DLD1 (cell line): ENCODE results near the gene DDX18.
"Not testable (repeated sequence)": the region's sequence is repeated elsewhere in the genome, so short reads cannot be mapped to it uniquely, and the experiment has no call there.

Experiments
- in situ Hi-C: cut with HindIII; loops from 2 replicates; pipeline ENCODE4 v1.10.0; 2017; ENCODE audit warnings: low sequenced_read_pairs

Gene DDX18

DNA sequence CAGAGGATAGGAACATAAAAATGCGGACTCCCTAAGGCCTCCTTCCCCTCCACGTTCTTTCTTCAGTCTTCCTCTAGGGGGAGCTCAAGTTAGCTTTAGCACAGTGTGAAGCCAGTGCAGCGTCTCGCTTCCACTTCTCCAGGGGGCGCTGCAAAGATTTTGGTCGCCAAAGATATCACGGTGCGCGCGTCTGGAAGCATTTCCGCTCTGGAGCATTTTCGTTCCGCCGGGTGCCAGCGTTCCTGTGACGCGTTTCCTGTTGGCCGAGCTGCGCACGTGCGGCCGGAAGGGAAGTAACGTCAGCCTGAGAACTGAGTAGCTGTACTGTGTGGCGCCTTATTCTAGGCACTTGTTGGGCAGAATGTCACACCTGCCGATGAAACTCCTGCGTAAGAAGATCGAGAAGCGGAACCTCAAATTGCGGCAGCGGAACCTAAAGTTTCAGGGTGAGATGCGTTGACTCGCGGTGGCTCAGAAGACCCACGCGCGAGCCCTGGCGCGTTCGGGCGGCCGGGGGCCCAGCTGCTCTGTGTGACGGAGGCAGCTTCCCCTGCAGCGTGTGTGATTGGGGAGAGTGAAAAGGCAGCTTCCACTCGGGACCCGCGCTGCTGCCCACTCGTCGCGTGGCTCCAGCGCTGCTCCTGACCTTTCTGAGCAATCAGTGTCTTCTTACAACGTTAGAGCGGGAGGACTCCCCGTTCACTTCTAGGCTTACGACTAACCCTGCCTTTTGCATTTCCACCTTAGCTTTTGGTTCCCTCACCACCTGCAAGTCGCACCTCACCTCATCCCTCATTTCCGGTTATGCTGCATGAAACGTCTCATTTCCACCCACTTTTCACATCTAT lies at the start of gene DDX18:
Gene DDX18 (plus strand): TSS at position 275 of the 848 bp plus-strand sequence. CDS start 87 bp downstream, at position 362.
- in situ Hi-C loops, result no loop called here

GRCh38 chr2:117770730-117771129 lies 43.8 kb upstream of the DDX18 start:
- in situ Hi-C loops, result no loop called here

DNA sequence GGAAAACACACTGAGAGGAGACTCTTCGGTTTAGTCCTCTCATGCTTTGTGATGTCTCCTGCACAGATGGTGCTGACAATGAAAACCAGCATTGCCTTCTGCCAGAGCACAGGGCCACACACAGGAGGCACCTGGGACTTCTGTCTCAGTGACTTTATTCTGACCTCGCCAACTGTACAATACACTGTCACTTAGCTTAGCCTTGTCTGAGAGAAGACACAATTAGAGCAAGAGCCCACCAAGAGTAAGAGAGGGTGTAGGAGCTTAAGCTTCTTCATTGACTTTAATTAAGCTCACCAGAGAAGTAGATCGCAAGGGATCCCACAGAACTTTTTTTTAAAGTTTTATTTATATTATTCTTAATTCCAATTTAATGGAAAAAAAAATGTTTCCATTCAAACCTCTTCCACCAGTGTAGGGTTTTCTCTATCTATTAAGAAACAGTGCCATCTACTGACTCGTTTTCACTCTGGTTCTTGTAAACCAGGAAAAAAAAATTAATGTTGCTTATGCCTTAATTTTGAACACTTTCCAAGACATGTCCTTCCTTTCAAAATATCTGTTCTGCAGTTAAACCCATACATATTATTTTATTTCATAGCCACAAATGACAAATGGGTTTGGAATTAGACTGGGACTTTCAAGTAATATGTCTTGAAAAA lies 42.4 kb upstream of the DDX18 start:
- in situ Hi-C loops, result no loop called here

DNA sequence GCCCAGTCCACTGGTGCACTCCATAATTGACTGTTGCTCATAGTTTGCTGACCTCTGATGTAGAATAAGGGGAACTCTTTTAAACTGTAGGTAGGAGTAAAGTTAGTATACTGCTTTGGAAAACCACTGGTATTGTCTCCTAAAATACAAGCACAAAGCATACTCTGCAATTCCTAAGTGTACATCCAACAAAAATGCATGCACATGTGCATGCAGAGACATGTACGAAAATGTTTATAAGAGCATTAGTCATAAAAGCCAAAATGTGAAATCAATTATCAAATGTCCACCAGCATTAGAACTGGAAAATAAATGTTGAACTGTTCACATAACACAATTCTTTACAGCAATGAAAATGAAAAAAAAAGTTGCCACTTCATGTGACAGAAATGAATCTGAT lies 39.8 kb upstream of the DDX18 start:
- in situ Hi-C loops, result no loop called here

DNA sequence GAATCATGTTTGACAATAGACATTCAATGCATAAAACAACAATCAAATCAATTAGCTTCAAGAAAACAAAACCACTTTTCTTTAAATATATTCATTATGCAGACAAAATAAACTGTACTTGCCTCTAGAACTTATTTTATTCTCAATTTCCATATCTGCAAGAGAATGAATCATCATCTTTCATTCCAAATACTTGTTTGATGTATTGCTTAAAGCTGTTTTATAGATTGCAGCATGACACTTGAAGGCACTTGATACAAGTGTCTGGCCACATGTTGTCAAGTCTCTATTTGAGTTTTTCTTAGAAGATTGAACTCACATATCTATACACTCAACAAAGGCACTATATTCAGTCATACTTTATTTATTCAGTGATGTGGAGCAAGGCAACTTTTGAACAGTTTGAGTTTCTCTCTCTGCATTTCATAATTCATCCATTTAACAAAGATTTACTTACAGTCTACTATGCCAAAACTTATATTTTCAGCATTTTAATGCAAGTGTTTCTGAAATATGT lies 38.7 kb upstream of the DDX18 start:
- in situ Hi-C loops, result no loop called here

GRCh38 chr2:117776888-117777287 lies 37.6 kb upstream of the DDX18 start:
- in situ Hi-C loops, result no loop called here

GRCh38 chr2:117785740-117786139 lies 28.8 kb upstream of the DDX18 start:
- in situ Hi-C loops, result no loop called here

GRCh38 chr2:117786520-117786919 lies 28.0 kb upstream of the DDX18 start:
- in situ Hi-C loops, result no loop called here

- in situ Hi-C loops, result no loop called here
These were observed 25.0 kb upstream of the DDX18 start for GRCh38 chr2:117789505-117789904.

DNA sequence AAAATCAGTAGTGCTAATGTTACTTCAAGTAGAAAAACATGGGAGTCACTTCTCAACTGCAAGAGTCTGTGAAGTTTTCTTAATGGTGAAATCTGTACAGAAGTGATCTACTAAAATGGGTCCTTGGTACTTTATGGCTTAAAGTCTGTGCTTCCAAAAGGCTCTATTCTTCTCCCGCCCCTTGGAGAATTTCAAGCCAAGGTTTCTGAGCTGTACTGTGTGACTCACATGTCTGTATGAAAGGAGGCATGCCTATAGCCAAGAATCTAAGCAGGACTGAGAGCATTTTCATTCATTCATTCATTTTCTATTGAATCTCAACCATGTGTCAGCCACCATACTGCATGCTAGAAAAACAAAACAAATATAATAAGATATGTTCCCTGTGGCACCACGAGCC lies 19.8 kb upstream of the DDX18 start:
- in situ Hi-C loops, result no loop called here

DNA sequence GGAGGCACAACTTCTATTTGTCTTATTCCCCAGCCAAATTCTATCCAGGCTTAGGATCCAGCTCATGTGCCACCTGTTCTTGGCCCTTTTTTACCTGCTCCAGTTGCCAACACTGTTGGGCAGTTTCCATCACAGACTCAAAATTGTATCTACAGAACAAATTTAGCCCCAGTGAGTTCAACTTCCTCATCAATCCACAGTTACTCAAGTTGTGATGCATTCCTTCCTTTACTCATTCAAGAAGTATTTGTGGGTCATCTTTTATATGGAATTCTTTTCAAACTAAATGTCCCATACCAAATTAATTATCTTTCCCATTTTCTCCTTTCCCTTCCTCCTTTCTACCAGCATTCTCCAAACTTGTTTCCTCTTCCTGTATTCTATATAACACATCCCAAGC lies 12.7 kb upstream of the DDX18 start:
- in situ Hi-C loops, result no loop called here

DNA sequence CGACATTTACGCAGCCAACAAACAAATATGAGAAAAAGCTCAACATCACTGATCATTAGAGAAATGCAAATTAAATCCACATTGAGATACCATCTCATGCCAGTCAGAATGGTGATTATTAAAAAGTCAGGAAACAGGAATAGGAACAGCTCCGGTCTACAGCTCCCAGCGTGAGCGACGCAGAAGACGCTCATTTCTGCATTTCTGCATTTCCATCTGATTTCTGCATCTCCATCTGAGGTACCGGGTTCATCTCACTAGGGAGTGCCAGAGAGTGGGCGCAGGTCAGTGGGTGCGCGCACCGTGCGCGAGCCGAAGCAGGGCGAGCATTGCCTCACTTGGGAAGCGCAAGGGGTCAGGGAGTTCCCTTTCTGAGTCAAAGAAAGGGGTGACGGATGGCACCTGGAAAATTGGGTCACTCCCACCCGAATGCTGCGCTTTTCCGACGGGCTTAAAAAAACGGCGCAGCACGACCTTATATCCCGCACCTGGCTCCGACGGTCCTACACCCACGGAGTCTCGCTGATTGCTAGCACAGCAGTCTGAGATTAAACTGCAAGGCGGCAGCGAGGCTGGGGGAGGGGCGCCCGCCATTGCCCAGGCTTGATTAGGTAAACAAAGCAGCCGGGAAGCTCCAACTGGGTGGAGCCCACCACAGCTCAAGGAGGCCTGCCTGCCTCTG lies 10.7 kb upstream of the DDX18 start:
- in situ Hi-C loops, result not testable (repeated sequence)

GRCh38 chr2:117812443-117812842 lies 2.0 kb upstream of the DDX18 start:
- in situ Hi-C loops, result no loop called here

DNA sequence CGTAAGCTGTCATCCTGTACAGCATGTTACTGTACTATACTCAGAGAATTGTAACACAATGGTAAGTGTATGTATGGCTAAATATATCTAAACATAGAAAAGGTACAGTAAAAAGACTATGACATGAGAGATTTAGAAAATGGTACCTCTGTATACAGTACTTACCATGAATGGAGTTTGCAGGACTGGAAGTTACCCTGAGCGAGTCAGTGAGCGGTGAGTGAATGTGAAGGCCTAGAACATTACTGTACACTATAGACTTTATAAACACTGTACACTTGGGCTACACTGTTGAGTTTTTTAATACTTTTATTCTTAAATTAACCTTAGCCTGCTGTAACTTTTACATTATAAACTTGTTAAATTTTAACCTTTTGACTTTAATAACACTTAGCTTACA lies 1.5 kb downstream of the DDX18 start:
- in situ Hi-C loops, result no loop called here

GRCh38 chr2:117818921-117819320 lies 4.4 kb downstream of the DDX18 start:
- in situ Hi-C loops, result no loop called here

GRCh38 chr2:117820444-117820843 lies 6.0 kb downstream of the DDX18 start:
- in situ Hi-C loops, result no loop called here

DNA sequence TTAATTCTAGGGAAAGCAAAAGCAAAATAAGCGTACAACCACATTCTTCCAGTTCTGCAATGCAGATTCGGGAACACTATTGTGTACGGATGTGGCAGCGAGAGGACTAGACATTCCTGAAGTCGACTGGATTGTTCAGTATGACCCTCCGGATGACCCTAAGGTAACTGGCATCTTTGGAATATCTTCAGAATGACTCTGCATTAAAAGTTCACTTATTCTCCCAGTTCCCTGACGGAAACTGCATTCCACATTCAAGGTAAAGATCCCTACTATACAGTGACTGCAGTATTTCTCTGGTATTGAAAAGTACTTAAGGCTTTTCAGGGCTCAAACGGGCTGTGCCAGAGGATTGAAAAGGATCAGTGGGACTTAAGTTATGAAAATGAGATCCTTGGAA lies 10.9 kb downstream of the DDX18 start:
- in situ Hi-C loops, result no loop called here

DNA sequence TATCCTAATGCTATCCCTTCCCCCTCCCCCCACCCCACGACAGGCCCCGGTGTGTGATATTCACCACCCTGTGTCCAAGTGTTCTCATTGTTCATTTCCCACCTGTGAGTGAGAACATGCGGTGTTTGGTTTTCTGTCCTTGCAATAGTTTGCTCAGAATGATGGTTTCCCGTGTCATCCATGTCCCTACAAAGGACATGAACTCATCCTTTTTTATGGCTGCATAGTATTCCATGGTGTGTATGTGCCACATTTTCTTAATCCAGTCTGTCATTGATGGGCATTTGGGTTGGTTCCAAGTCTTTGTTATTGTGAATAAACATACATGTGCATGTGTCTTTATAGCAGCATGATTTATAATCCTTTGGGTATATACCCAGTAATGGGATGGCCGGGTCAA lies 13.0 kb downstream of the DDX18 start:
- in situ Hi-C loops, result not testable (repeated sequence)

GRCh38 chr2:117828870-117829269 lies 14.4 kb downstream of the DDX18 start:
- in situ Hi-C loops, result no loop called here

- in situ Hi-C loops, result no loop called here
These were observed 17.8 kb downstream of the DDX18 start for GRCh38 chr2:117832332-117832731.

GRCh38 chr2:117832905-117833613 lies 18.6 kb downstream of the DDX18 start:
- in situ Hi-C loops, result no loop called here
